K562 (cell line): ENCODE data around the gene GPR26. TPM values are rescaled to one million over a fixed set of nuclear protein-coding genes. Genes with fewer than 3 reads are reported as not detected.

Experiments used
- ATAC-seq: fragments of 200-7000 bp; cut with Tn5 transposase; 3 replicates; pipeline ENCODE4 v1.9.1; 2020; ENCODE audit warnings: moderate library complexity
- BruUV-seq: library from RNA; stranded (reverse); fragments of 400-500 nt; replicated peaks from 2 replicates; lab custom pipeline; 2021; lab: Mats Ljungman, UMichigan
- CTCF ChIA-PET: fragments of 300-600 bp; formaldehyde crosslinking; extraction: SDS; loops from one replicate; lab custom pipeline; 2021; ENCODE audit warnings: low intra/inter-chr PET ratio; lab: Yijun Ruan, JAX
- POLR2A ChIA-PET: fragments of 300-600, 350-650 bp; sonication (Branson Sonifier 250); formaldehyde crosslinking; extraction: SDS; loops from one replicate; lab custom pipeline; 2021; ENCODE audit warnings: antibody characterized with exemption, inconsistent platforms; lab: Yijun Ruan, JAX
- DNase-seq, 4 experiments: peaks; one replicate each; pipeline versions ENCODE4 v3.0.0 to v3.0.0-alpha.2; 2011 to 2018; ENCODE audit warnings: low spot score in 3 of 4, mixed read lengths in 3 of 4; ENCODE audit errors: extremely low read depth in 1 of 4
- FAIRE-seq: peaks from 2 replicates; lab custom pipeline; 2011; peaks lifted over from hg19 to GRCh38; lab: Jason Lieb, UNC
- H2AFZ ChIP-seq: 2 replicates; pipeline ENCODE4 v1.6.0; 2011; ENCODE audit warnings: low read depth, low read length, control low read depth, inconsistent platforms
- H3K27ac ChIP-seq: fragments of 200-600 bp; 3 replicates; pipeline ENCODE4 v1.8.0; 2011; ENCODE audit warnings: low read depth, mild to moderate bottlenecking, control low read depth, inconsistent platforms, low read length, moderate library complexity, mixed read lengths; ENCODE audit errors: extremely low read depth
- H3K27me3 ChIP-seq, 2 experiments: fragments of 300-600 bp in 1 of 2; 2 replicates in 1 of 2; 3 replicates in 1 of 2; pipeline versions ENCODE4 v1.6.0 to v1.8.0; 2011; ENCODE audit warnings: inconsistent platforms in 2 of 2, low read length in 2 of 2, mild to moderate bottlenecking in 1 of 2, mixed read lengths in 1 of 2, moderate library complexity in 1 of 2; ENCODE audit not compliant: control insufficient read depth in 2 of 2, insufficient read depth in 2 of 2
- H3K36me3 ChIP-seq: fragments of 300-600 bp; 3 replicates; pipeline ENCODE4 v1.8.0; 2011; ENCODE audit warnings: mild to moderate bottlenecking, low read length, inconsistent platforms; ENCODE audit not compliant: control insufficient read depth, insufficient read depth
- H3K4me1 ChIP-seq, 2 experiments: fragments of 200-600 bp in 1 of 2; replicated peaks in 1 of 2; 2 replicates in 1 of 2; 3 replicates in 1 of 2; pipeline versions ENCODE4 v1.5.1 to v1.8.0; 2011; ENCODE audit warnings: inconsistent platforms in 2 of 2, low read length in 2 of 2, mild to moderate bottlenecking in 1 of 2, mixed read lengths in 1 of 2, moderate library complexity in 1 of 2; ENCODE audit not compliant: control insufficient read depth in 2 of 2, insufficient read depth in 2 of 2
- H3K4me2 ChIP-seq: 2 replicates; pipeline ENCODE4 v1.6.1; 2011; ENCODE audit warnings: low read length, control low read depth, inconsistent platforms, mixed read lengths; ENCODE audit not compliant: insufficient read depth
- H3K4me3 ChIP-seq: fragments of 200-600 bp; sonication (generic), shearing (Covaris generic); 2 replicates; pipeline ENCODE4 v1.5.1; 2016; ENCODE audit warnings: control low read depth, inconsistent platforms
- H3K79me2 ChIP-seq: fragments of 200-600 bp; 3 replicates; pipeline ENCODE4 v1.8.0; 2011; ENCODE audit warnings: low read length, inconsistent platforms; ENCODE audit not compliant: control insufficient read depth, insufficient read depth
- H3K9ac ChIP-seq, 2 experiments: 2 replicates each; pipeline versions ENCODE4 v1.6.0 to v1.6.1; 2011; ENCODE audit warnings: low read depth in 2 of 2, low read length in 2 of 2, control low read depth in 1 of 2, inconsistent platforms in 1 of 2, mild to moderate bottlenecking in 1 of 2, mixed read lengths in 1 of 2; ENCODE audit not compliant: insufficient read depth in 1 of 2
- H3K9me1 ChIP-seq: one replicate; pipeline ENCODE4 v1.6.0; 2011; ENCODE audit warnings: inconsistent platforms, mild to moderate bottlenecking, low read length, moderate library complexity; ENCODE audit not compliant: control insufficient read depth, insufficient read depth
- H3K9me3 ChIP-seq: replicated peaks from 2 replicates; pipeline ENCODE4 v1.5.1; 2011; ENCODE audit warnings: low read depth, low read length, inconsistent platforms; ENCODE audit not compliant: control insufficient read depth, insufficient read depth
- H4K20me1 ChIP-seq: replicated peaks from 2 replicates; pipeline ENCODE4 v1.6.1; 2011; ENCODE audit warnings: low read length, inconsistent platforms, mixed read lengths; ENCODE audit not compliant: control insufficient read depth, insufficient read depth
- ETS1 ChIP-seq: conservative IDR thresholded peaks from 2 replicates; pipeline ENCODE4 v1.6.1; 2011; ENCODE audit warnings: low read depth, mild to moderate bottlenecking, low read length; ENCODE audit not compliant: control insufficient read depth
- KDM1A ChIP-seq, 2 experiments: fragments of 450-650 bp; IDR thresholded peaks; 2 replicates each; pipeline ENCODE4 v1.6.1; 2016; ENCODE audit warnings: mild to moderate bottlenecking in 2 of 2
- NRF1 ChIP-seq, 2 experiments: fragments of 450-650 bp; IDR thresholded peaks in 1 of 2; conservative IDR thresholded peaks in 1 of 2; 2 replicates each; pipeline ENCODE4 v1.6.1; 2014; ENCODE audit warnings: mild to moderate bottlenecking in 2 of 2
- TCF3 ChIP-seq: sonication (generic); formaldehyde crosslinking; IDR thresholded peaks from 2 replicates; pipeline ENCODE4 v1.4.0; 2020; ENCODE audit warnings: mild to moderate bottlenecking, missing genetic modification reagents
- TRIM24 ChIP-seq, 2 experiments: fragments of 450-650 bp; IDR thresholded peaks; 2 replicates each; pipeline ENCODE4 v1.6.1; 2016
- ZFP91 ChIP-seq: sonication (generic); formaldehyde crosslinking; IDR thresholded peaks from 2 replicates; pipeline ENCODE4 v1.8.0; 2022; ENCODE audit warnings: mild to moderate bottlenecking, missing genetic modification reagents
- WGBS: fragments of 100-300 bp; shearing (Covaris generic); methylation state at CpG from one replicate; pipeline ENCODE4 v1.1.6; 2016; ENCODE audit warnings: low coverage, mixed read lengths; ENCODE audit not compliant: insufficient coverage; ENCODE audit errors: missing lambda C conversion rate; 5-methylcytosine and 5-hydroxymethylcytosine counted together
- in situ Hi-C: fragments of 300-500 bp; cut with MboI; formaldehyde crosslinking; loops from 4 replicates; pipeline ENCODE4 v1.15.0; 2018; ENCODE audit warnings: inconsistent platforms, mixed read lengths
- intact Hi-C: fragments of 100-400 bp; cut with micrococcal nuclease; formaldehyde crosslinking; loops from 2 replicates; pipeline ENCODE4 v1.14.2; 2022
- polyA plus RNA-seq, 8 experiments: library from polyadenylated mRNA; depleted of rRNA in 4 of 8; stranded (reverse) in 5 of 8; unstranded in 3 of 8; fragments of >200 nt; fragmentation: Nextera tagmentation in 2 of 8; fragmentation: Illumina TruSeq in 1 of 8; extraction: Ambion mirVana in 2 of 8; extraction: Trizol in 1 of 8; gene quantifications; 2 replicates each; pipeline versions ENCODE4 v1.2.1 to v1.2.3, GENCODE V29; 2011 to 2014; ENCODE audit warnings: inconsistent platforms in 1 of 8, missing spikeins in 1 of 8
- total RNA-seq, 7 experiments: library from RNA; depleted of rRNA in 6 of 7; stranded (reverse); fragments of >200 nt in 6 of 7; fragmentation: Illumina TruSeq in 2 of 7; extraction: Trizol in 2 of 7; gene quantifications; 2 replicates each; pipeline versions ENCODE4 v1.2.1 to v1.2.3, GENCODE V29; 2011 to 2021; ENCODE audit warnings: low replicate concordance in 1 of 7

The GPR26 gene
- total and polyA plus RNA-seq, 9 of the 15 experiments (the other 6 are each of a cell fraction or from before 2014, with no cell fraction given): not detected

GRCh38 chr10:123645016-123645415 is 21.1 kb upstream of the GPR26 start:
- no peaks in the 10 kb centered on the region for H4K20me1 ChIP-seq
- H3K79me2 ChIP-seq: no peaks in the 10 kb centered on the region
- H3K9me3 ChIP-seq: no peaks in the 10 kb centered on the region
- POLR2A ChIA-PET: no interaction called here
- H2AFZ ChIP-seq: no peak overlapping the region
- CTCF ChIA-PET: no interaction called here
- TF ChIP-seq TCF3 (CRISPR knock-in tag): no peak
- no TSS peak for BruUV-seq
- H3K4me2 ChIP-seq: no peak overlapping the region
- H3K27me3 ChIP-seq: peaks cover 0 to 4% of the 10 kb centered on the region in 2 experiments; a peak in 1 of 5 replicates
- DNase-seq: no peak
- H3K9me1 ChIP-seq: no peaks in the 10 kb centered on the region
- no peak overlapping the region for H3K4me3 ChIP-seq
- H3K36me3 ChIP-seq: no peaks in the 10 kb centered on the region
- H3K4me1 ChIP-seq: no peaks in the 10 kb centered on the region
- H3K27ac ChIP-seq: no peak overlapping the region
- no peak for ATAC-seq
- in situ Hi-C loops (no loop called here), intact Hi-C loops (no loop called here)
- WGBS: 0% methylated on average over 6 of the region's 6 CpGs
- H3K9ac ChIP-seq: no peak overlapping the region
- no peak for FAIRE-seq

- Histone ChIP-seq H3K9me3 (no peaks in the 10 kb centered on the region), H3K79me2 (no peaks in the 10 kb centered on the region), H3K4me1 (no peaks in the 10 kb centered on the region), H3K9ac (no peak overlapping the region), H3K27me3 (peaks cover 0 to 4% of the 10 kb centered on the region in 2 experiments; a peak in 1 of 5 replicates), H4K20me1 (no peaks in the 10 kb centered on the region), H3K4me2 (no peak overlapping the region), H3K9me1 (no peaks in the 10 kb centered on the region)
- CTCF ChIA-PET: no interaction called here
- ATAC-seq (no peak), FAIRE-seq (no peak)
- no TSS peak for BruUV-seq
- WGBS: 0% methylated on average over 10 of the region's 10 CpGs
- in situ Hi-C loops: no loop called here
- POLR2A ChIA-PET: no interaction called here
- intact Hi-C loops: no loop called here
- TF ChIP-seq TRIM24 (IDR thresholded peaks at IDR 0.05) (no peak), NRF1 (conservative IDR thresholded peaks at IDR 0.05 in 1 of 2, IDR thresholded peaks at IDR 0.05 in 1 of 2) (no peak), ETS1 (no peak), KDM1A (IDR thresholded peaks at IDR 0.05) (no peak), ZFP91 (no peak)
- TF ChIP-seq, all 486 proteins: peak for 0
- H3K27ac ChIP-seq: no peak overlapping the region
- no peak overlapping the region for H2AFZ ChIP-seq
- no peak overlapping the region for H3K4me3 ChIP-seq
- no peaks in the 10 kb centered on the region for H3K36me3 ChIP-seq
- DNase-seq: no peak
Measured at GRCh38 chr10:123645615-123646014, 20.5 kb upstream of the GPR26 start.
